Measurements from ENCODE around the gene EVX2. TPM values are rescaled to one million over a fixed set of nuclear protein-coding genes. Genes with fewer than 3 reads are reported as not detected.

The EVX2 gene
- total RNA-seq, 6 donors from 2014 or later = not detected

DNA sequence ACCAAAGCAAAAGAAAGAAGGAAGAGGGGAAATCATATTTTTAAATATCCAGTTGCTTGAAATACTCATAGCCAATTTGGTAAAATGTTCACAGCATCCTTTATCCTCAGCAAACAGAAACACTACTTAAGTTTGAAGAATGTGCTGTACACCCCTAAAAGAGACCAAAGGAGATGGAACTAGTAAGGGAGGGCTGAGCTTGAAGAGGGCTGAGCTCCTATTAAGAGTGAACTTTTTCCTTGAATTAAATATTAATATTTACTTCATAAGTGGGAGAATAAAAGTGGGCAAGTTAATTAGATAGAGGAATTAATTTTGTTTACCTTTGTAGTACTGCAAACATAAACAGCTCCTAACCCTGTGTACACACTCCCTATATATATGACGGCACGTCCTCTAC, 7.0 kb downstream of the EVX2 start:
- H3K4me1 ChIP-seq = peaks cover 8 to 25% (median 13%) of the 10 kb centered on the region in 4 donors
- H3K27ac ChIP-seq = no peak overlapping the region
- ATAC-seq (ENCODE audit: low FRiP score in 2 of 2) = no peak
- TF ChIP-seq POLR2A (IDR thresholded peaks at IDR 0.05) = no peak
- TF ChIP-seq EP300 (IDR thresholded peaks at IDR 0.05) = no peak
- TF ChIP-seq POLR2AphosphoS5 (IDR thresholded peaks at IDR 0.05) = no peak
- TF ChIP-seq, protein P1, sequence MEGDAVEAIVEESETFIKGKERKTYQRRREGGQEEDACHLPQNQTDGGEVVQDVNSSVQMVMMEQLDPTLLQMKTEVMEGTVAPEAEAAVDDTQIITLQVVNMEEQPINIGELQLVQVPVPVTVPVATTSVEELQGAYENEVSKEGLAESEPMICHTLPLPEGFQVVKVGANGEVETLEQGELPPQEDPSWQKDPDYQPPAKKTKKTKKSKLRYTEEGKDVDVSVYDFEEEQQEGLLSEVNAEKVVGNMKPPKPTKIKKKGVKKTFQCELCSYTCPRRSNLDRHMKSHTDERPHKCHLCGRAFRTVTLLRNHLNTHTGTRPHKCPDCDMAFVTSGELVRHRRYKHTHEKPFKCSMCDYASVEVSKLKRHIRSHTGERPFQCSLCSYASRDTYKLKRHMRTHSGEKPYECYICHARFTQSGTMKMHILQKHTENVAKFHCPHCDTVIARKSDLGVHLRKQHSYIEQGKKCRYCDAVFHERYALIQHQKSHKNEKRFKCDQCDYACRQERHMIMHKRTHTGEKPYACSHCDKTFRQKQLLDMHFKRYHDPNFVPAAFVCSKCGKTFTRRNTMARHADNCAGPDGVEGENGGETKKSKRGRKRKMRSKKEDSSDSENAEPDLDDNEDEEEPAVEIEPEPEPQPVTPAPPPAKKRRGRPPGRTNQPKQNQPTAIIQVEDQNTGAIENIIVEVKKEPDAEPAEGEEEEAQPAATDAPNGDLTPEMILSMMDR (IDR thresholded peaks at IDR 0.05) = no peak
- no peaks in the 10 kb centered on the region for H3K36me3 ChIP-seq
- no peak overlapping the region for H3K4me3 ChIP-seq
- no peak for DNase-seq
- WGBS, 2 donors = 22 to 25% methylated on average over 2 of the region's 2 CpGs
- peaks cover 0 to 11% (median 8%) of the 10 kb centered on the region in 4 donors for H3K9me3 ChIP-seq
- H3K27me3 ChIP-seq = peaks cover 0 to 96% (median 51%) of the 10 kb centered on the region in 4 donors

DNA sequence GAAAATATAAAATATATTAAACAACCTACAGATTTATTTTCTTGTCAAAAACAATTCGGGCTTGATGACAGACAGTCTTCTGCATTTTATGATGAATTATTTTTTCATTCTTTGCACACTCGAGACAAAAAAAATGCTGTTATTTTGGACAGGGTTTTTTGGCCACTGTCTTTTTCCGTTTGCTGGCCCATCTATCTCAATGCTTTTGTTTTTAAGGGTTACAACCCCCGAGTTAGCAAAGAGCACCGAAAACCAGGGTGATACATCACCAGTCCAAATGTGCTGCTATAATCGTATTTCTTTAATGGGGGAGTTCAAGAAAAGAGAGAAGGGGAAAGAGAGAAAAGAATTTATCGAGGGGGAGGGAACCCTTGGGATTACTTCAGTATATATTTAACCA, 7.7 kb downstream of the EVX2 start:
- Histone ChIP-seq H3K4me3 (no peak overlapping the region), H3K4me1 (peaks cover 8 to 30% (median 13%) of the 10 kb centered on the region in 4 donors), H3K27me3 (peaks cover 0 to 96% (median 50%) of the 10 kb centered on the region in 4 donors), H3K9me3 (peaks cover 0 to 7% (median 6%) of the 10 kb centered on the region in 4 donors), H3K27ac (no peak overlapping the region), H3K36me3 (no peaks in the 10 kb centered on the region)
- no peak for DNase-seq
- TF ChIP-seq POLR2AphosphoS5 (IDR thresholded peaks at IDR 0.05) (no peak), EP300 (IDR thresholded peaks at IDR 0.05) (no peak), POLR2A (IDR thresholded peaks at IDR 0.05) (no peak)
- TF ChIP-seq, protein P1 (IDR thresholded peaks at IDR 0.05) = no peak
- WGBS, 2 donors = 16 to 27% methylated on average over 7 of the region's 7 CpGs
- no peak for ATAC-seq (ENCODE audit: low FRiP score in 2 of 2)

DNA sequence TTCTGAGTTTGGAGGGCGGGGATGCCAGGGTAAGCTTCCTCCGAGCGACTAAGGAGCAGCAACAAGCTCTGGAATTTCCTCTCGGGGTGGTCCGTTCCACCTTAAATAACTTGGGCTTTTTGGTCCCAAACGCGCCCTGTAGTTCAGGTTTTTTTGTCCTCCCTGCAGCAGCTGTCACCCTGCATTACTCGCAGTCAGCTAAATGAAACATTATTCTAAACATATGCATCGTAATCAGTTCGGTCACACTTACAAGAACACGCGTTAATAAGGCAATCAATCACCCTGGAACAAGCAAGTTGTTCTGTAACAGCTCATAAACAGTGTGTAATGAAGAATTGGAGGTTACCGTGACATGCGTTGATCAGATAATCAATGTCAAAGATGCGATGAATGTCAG, 8.3 kb downstream of the EVX2 start:
- no peak for TF ChIP-seq EP300 (IDR thresholded peaks at IDR 0.05)
- no peak for TF ChIP-seq POLR2AphosphoS5 (IDR thresholded peaks at IDR 0.05)
- TF ChIP-seq, protein P1 (IDR thresholded peaks at IDR 0.05) = no peak
- TF ChIP-seq POLR2A (IDR thresholded peaks at IDR 0.05) = no peak
- DNase-seq = no peak

DNA sequence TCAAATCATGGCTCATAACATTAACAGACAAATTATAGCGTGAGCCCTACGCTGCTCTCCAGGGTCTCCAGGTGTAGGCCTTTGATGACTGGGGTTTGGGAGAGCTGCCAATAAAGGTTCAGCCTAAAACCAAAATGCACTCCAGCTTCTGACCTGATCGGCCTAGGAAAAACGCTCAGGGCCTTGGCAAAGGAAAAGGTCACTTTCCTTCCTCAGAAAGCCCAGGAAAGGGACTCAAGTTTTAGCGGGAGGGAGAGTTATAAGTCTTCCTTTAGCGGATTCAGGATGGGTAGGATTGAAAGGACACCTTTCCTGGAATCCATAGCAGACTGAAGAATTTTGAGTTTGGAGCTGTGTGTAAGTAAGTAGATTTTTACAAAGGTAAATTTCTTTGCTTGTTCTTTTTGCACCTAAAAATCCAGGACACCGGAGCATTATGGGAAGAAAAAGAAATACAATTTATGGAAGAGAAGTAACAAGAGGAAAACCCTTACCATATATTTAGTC, 8.8 kb downstream of the EVX2 start:
- Histone ChIP-seq H3K9me3 (no peaks in the 10 kb centered on the region), H3K4me3 (no peak overlapping the region), H3K27me3 (peaks cover 0 to 91% (median 40%) of the 10 kb centered on the region in 4 donors), H3K27ac (no peak overlapping the region), H3K36me3 (no peaks in the 10 kb centered on the region), H3K4me1 (peaks cover 4 to 20% (median 6%) of the 10 kb centered on the region in 4 donors)
- TF ChIP-seq, protein P1 (IDR thresholded peaks at IDR 0.05) = no peak
- TF ChIP-seq POLR2A (IDR thresholded peaks at IDR 0.05) = no peak
- TF ChIP-seq EP300 (IDR thresholded peaks at IDR 0.05) = no peak
- TF ChIP-seq POLR2AphosphoS5 (IDR thresholded peaks at IDR 0.05) = no peak
- DNase-seq (no peak), ATAC-seq (ENCODE audit: low FRiP score in 2 of 2) (no peak)
- WGBS, 2 donors = 21 to 31% methylated on average over 7 of the region's 7 CpGs

More for the DNA sequence above, 8.3 kb downstream of the EVX2 start:
- peaks cover 0 to 96% (median 44%) of the 10 kb centered on the region in 4 donors for H3K27me3 ChIP-seq
- H3K36me3 ChIP-seq = no peaks in the 10 kb centered on the region
- no peak overlapping the region for H3K4me3 ChIP-seq
- H3K27ac ChIP-seq = no peak overlapping the region
- H3K9me3 ChIP-seq = peaks cover 0 to under 1% (median under 1%) of the 10 kb centered on the region in 4 donors
- 10% methylated on average over 15 of the region's 15 CpGs for WGBS, 2 donors
- H3K4me1 ChIP-seq = peaks cover 5 to 25% (median 10%) of the 10 kb centered on the region in 4 donors
- ATAC-seq (ENCODE audit: low FRiP score in 2 of 2) = no peak

Measured in upper lobe of left lung (tissue), 6 donors.